ENCODE measurements around the gene SRPX2. TPM values are rescaled to one million over a fixed set of nuclear protein-coding genes. Genes with fewer than 3 reads are reported as not detected.
A peak's percentile ranks its signal among the peaks of the same experiment; 100 is the strongest.

Gene SRPX2
- total and polyA plus RNA-seq, 9 of the 15 experiments (the other 6 are each of a cell fraction or from before 2014, with no cell fraction given) = 0.13 to 0.20 TPM; not detected in 7

GRCh38 chrX:100687128-100687527 lies 43.1 kb downstream of the SRPX2 start:
- Histone ChIP-seq H3K27me3 (ENCODE audit: control insufficient read depth in 2 of 2, insufficient read depth in 2 of 2, low read length in 2 of 2) (no peaks in the 10 kb centered on the region), H2AFZ (ENCODE audit: low read depth, low read length) (no peak overlapping the region), H3K36me3 (ENCODE audit: control insufficient read depth, insufficient read depth, low read length) (no peaks in the 10 kb centered on the region), H3K9me3 (replicated peaks; ENCODE audit: control insufficient read depth, insufficient read depth, low read depth, low read length) (no peaks in the 10 kb centered on the region), H3K4me2 (ENCODE audit: insufficient read depth, low read length) (no peak overlapping the region), H3K9ac (ENCODE audit: insufficient read depth in 1 of 2, low read depth in 2 of 2, low read length in 2 of 2) (no peak overlapping the region), H3K79me2 (ENCODE audit: control insufficient read depth, insufficient read depth, low read length) (no peaks in the 10 kb centered on the region), H4K20me1 (replicated peaks; ENCODE audit: control insufficient read depth, insufficient read depth, low read length) (no peaks in the 10 kb centered on the region), H3K4me1 (replicated peaks in 1 of 2; ENCODE audit: control insufficient read depth in 2 of 2, insufficient read depth in 2 of 2, low read length in 2 of 2) (no peaks in the 10 kb centered on the region), H3K27ac (ENCODE audit: extremely low read depth, low read depth, low read length) (no peak overlapping the region), H3K9me1 (ENCODE audit: control insufficient read depth, insufficient read depth, low read length) (no peaks in the 10 kb centered on the region), H3K4me3 (no peak overlapping the region)
- BruUV-seq (replicated peaks) = no TSS peak
- TF ChIP-seq TAF1 (IDR thresholded peaks at IDR 0.05; ENCODE audit: control insufficient read depth, extremely low read depth, insufficient read depth, low read length, severe bottlenecking) (no peak), CHCHD3 (CRISPR knock-in tag; IDR thresholded peaks at IDR 0.05) (no peak), CBX3 (IDR thresholded peaks at IDR 0.05; ENCODE audit: borderline replicate concordance in 1 of 2, low read length in 2 of 2) (no peak), CUX1 (CRISPR knock-in tag; IDR thresholded peaks at IDR 0.05) (no peak), EP400 (IDR thresholded peaks at IDR 0.05) (no peak)
- TF ChIP-seq, protein P1, sequence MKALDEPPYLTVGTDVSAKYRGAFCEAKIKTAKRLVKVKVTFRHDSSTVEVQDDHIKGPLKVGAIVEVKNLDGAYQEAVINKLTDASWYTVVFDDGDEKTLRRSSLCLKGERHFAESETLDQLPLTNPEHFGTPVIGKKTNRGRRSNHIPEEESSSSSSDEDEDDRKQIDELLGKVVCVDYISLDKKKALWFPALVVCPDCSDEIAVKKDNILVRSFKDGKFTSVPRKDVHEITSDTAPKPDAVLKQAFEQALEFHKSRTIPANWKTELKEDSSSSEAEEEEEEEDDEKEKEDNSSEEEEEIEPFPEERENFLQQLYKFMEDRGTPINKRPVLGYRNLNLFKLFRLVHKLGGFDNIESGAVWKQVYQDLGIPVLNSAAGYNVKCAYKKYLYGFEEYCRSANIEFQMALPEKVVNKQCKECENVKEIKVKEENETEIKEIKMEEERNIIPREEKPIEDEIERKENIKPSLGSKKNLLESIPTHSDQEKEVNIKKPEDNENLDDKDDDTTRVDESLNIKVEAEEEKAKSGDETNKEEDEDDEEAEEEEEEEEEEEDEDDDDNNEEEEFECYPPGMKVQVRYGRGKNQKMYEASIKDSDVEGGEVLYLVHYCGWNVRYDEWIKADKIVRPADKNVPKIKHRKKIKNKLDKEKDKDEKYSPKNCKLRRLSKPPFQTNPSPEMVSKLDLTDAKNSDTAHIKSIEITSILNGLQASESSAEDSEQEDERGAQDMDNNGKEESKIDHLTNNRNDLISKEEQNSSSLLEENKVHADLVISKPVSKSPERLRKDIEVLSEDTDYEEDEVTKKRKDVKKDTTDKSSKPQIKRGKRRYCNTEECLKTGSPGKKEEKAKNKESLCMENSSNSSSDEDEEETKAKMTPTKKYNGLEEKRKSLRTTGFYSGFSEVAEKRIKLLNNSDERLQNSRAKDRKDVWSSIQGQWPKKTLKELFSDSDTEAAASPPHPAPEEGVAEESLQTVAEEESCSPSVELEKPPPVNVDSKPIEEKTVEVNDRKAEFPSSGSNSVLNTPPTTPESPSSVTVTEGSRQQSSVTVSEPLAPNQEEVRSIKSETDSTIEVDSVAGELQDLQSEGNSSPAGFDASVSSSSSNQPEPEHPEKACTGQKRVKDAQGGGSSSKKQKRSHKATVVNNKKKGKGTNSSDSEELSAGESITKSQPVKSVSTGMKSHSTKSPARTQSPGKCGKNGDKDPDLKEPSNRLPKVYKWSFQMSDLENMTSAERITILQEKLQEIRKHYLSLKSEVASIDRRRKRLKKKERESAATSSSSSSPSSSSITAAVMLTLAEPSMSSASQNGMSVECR (CRISPR knock-in tag; IDR thresholded peaks at IDR 0.05) = no peak
- DNase-seq (ENCODE audit: extremely low read depth in 1 of 4, low spot score in 3 of 4) (peak in 1 of 4 experiments; percentile 3), ATAC-seq (no peak), FAIRE-seq (no peak)
- intact Hi-C loops (cut with micrococcal nuclease) (loop anchor here (10.0 kb wide), 1 partner anchor 598 kb away; no protein-coding TSS in a partner anchor), in situ Hi-C loops (cut with MboI) (loop anchor here (5.0 to 25.0 kb wide), 2 partner anchors 80 to 500 kb away; no protein-coding TSS in a partner anchor)
- 2% methylated on average over 6 of the region's 6 CpGs for WGBS (ENCODE audit: insufficient coverage, low coverage, missing lambda C conversion rate)
- ChIA-PET POLR2A (interaction anchor here (1.0 kb wide), 1 partner anchor 30 kb away, joined by 3 read pairs; no protein-coding TSS in a partner anchor), CTCF (ENCODE audit: low intra/inter-chr PET ratio) (no interaction called here)
